SKM-1 (cell line): ENCODE measurements around the gene PER2.
"Not testable (repeated sequence)": the region's sequence is repeated elsewhere in the genome, so short reads cannot be mapped to it uniquely, and the experiment has no call there.

Experiments used
- DNase-seq: peaks from one replicate; lab custom pipeline; 2025; ENCODE audit not compliant: unreplicated experiment; lab: John Stamatoyannopoulos, UW

PER2 gene, protein sequence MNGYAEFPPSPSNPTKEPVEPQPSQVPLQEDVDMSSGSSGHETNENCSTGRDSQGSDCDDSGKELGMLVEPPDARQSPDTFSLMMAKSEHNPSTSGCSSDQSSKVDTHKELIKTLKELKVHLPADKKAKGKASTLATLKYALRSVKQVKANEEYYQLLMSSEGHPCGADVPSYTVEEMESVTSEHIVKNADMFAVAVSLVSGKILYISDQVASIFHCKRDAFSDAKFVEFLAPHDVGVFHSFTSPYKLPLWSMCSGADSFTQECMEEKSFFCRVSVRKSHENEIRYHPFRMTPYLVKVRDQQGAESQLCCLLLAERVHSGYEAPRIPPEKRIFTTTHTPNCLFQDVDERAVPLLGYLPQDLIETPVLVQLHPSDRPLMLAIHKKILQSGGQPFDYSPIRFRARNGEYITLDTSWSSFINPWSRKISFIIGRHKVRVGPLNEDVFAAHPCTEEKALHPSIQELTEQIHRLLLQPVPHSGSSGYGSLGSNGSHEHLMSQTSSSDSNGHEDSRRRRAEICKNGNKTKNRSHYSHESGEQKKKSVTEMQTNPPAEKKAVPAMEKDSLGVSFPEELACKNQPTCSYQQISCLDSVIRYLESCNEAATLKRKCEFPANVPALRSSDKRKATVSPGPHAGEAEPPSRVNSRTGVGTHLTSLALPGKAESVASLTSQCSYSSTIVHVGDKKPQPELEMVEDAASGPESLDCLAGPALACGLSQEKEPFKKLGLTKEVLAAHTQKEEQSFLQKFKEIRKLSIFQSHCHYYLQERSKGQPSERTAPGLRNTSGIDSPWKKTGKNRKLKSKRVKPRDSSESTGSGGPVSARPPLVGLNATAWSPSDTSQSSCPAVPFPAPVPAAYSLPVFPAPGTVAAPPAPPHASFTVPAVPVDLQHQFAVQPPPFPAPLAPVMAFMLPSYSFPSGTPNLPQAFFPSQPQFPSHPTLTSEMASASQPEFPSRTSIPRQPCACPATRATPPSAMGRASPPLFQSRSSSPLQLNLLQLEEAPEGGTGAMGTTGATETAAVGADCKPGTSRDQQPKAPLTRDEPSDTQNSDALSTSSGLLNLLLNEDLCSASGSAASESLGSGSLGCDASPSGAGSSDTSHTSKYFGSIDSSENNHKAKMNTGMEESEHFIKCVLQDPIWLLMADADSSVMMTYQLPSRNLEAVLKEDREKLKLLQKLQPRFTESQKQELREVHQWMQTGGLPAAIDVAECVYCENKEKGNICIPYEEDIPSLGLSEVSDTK (N-terminal part only)

GRCh38 chr2:238287737-238288649, at the start of gene PER2:
Gene PER2, minus strand, starts transcription at chr2:238288610. Its CDS starts 10,674 bp downstream, at chr2:238277936.
- peak; percentile 43 for DNase-seq

GRCh38 chr2:238337846-238338245, 49.4 kb upstream of the PER2 start:
- no peak for DNase-seq

DNA sequence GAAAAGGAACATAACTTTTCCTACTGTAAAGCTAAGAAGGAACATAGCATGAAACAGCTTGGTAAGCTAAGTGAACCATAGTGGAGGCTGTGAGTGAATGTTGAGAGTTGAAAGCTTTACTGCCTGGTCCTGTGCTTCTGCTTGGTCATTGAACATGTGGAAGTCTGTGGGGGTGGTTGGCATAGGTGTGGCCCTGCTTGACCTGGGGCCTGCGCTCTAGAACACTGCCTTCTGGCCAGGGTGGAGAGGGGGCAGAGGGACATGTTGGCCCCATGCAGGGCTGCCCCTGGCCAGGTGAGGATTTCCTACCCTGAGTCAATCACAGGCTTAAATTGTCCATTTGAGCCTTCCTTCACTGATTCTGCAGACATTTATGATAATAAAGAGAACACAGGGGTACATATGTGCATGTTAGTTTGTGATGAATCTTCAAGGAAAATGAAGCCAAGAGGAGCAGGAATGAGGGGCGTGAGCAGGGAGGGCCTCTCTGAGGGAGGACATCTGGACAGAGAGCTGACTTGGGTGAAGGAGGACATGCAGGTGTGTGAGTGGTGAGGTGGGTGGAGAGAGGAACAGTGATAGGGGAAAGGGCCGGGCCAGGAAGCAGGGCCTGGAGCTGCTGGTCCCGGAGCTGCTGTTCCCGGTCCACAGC, 48.5 kb upstream of the PER2 start:
- DNase-seq = no peak

GRCh38 chr2:238336151-238336550, 47.7 kb upstream of the PER2 start:
- DNase-seq = no peak

GRCh38 chr2:238335591-238335990, 47.2 kb upstream of the PER2 start:
- DNase-seq = not testable (repeated sequence)

DNA sequence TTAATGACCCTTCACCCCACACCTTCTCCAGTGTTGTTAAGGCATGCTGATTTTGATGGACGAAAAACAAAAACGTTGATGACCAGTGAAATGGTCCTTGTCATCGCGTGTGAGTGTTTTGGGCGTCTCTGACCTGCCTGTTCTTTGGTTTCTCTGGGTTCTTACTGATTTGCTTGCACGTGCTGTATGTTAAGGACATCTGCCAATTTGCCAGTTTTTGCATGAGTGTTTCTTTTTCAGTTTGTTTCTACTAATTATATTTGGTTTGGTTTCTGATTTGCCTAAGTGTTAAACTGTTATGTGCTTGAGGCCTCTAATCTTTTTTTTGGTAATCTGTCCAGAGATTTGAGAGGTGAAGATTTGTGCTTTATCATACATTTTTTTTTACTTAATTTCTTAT, 46.5 kb upstream of the PER2 start:
- no peak for DNase-seq

- no peak for DNase-seq
Measured at GRCh38 chr2:238331916-238332315, 43.5 kb upstream of the PER2 start.

DNA sequence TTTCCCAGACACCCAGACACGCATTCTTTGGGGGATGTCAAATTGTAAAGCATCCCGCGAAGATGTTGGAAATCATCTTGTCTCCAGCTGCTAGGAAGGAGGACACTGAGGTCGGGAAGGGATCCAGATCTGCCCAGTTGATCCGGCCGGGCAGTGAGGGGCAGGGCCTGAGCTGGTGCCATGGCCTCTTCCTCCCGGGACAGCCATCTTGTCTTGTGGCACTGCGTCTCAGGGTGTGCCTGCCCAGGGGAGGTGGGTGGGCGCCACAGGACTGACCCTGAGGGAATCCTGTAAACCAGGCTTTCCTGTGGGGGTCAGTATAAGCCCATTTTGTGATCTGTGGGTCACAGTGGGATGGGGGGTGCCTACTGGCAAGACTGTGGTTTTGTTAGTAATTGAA, 42.0 kb upstream of the PER2 start:
- no peak for DNase-seq

DNA sequence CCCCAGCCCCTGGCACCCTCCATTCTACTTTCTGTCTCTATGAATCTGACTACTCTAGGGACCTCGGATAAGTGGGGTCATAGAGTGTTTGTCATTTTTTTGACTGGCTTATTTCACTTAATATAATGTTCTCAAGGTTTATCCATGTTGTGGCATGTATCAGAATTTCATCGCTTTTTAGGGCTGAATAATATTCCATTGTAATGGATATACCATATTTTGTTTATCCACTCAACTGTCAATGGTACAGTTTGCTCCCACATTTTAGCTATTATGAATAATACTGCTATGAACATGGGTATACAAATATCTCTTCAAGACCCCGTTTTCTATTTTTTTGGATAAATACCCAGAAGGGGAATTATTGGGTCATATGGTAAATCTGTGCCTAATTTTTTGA, 39.3 kb upstream of the PER2 start:
- DNase-seq = no peak

DNA sequence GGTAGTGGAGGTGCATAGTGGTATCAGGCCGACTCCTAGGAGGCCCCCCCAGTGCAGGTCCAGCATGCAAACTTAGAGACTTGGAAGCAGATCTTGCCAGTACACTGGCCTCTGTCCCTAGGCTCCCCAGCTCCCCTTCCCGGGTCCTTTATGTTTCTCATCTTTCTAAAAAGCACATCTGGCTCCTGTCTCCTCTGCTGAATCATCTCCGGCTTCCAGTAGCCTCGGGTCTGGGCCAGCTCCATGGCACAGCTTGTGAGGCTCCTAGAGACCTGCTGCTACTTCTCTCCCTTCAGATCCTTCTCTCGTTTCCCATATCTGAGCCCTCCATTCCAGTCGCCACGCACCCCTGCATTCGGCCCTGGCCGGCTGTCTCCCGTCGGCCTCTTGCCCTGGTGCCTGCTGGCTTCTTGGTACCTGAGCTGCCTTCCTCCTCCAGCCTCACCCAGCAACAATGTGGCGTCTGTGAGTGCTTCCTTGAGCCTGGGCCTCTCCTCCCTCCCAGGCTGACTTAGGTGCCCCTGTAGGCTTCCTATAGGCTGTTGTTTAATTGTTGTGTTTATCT, 38.5 kb upstream of the PER2 start:
- DNase-seq = no peak

DNA sequence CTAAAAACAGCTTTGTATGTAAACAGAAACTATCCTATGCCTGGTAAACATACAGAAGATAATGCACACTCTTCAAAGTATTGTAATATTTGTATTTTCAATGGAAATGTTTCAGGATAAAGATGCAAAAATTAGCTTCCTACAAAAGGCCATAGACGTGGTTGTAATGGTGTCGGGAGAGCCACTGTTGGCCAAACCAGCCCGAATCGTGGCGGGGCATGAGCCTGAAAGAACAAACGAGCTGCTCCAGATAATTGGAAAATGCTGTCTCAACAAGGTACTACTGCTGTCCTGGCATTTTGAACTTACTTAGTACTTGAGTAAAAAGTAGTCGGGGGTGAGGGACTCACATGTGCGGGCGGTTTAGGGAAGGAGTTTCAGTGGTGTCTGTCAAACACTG, 37.3 kb upstream of the PER2 start:
- no peak for DNase-seq

DNA sequence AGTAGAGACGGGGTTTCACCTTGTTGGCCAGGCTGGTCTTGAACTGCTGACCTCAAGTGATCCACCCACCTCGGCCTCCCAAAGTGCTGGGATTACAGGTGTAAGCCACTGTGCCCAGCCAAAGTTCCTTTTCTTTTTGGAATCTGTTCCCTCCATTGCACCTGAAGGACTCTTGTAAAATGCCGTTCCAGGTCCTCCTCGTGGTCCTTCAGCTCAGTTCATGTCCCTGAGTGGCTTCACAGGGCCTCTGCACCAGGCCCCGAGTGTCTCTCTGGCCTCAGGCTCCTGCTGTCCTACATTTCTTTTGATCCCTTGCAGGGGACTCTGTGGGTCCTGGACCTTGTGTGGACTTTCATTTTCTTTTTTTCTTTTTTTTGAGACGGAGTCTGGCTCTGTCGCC, 35.8 kb upstream of the PER2 start:
- DNase-seq = not testable (repeated sequence)

GRCh38 chr2:238322001-238322411, 33.6 kb upstream of the PER2 start:
- DNase-seq = no peak

- no peak for DNase-seq
Measured at GRCh38 chr2:238321467-238321866, 33.1 kb upstream of the PER2 start.

- DNase-seq = no peak
Measured at GRCh38 chr2:238320648-238321281, 32.4 kb upstream of the PER2 start.

DNA sequence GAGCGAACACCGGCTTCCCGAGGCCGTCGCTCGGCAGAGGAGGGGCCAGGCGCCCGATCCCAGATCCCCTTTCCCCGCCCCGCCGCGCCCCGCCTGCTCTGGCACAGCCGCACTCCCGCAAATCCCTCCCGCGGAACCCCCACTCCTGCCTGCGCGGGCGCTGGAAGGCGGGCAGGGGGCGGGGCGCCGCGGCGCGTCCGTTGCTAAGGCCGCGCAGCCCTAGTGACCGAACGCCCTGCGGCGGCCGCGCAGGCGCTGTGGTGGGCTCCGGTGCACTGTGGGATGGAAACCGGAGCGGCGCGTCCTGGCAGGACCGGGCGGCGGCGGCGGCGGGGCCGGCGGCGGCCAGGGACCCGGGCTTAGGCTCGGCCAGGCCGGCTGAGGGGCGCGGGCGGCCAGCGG, 31.8 kb upstream of the PER2 start, which contains the start of gene TRAF3IP1:
TSS of gene TRAF3IP1 (plus strand) at position 273 of the 402 bp plus-strand sequence. CDS start 145 bp downstream, outside the sequence.
- peak; percentile 32 for DNase-seq

DNA sequence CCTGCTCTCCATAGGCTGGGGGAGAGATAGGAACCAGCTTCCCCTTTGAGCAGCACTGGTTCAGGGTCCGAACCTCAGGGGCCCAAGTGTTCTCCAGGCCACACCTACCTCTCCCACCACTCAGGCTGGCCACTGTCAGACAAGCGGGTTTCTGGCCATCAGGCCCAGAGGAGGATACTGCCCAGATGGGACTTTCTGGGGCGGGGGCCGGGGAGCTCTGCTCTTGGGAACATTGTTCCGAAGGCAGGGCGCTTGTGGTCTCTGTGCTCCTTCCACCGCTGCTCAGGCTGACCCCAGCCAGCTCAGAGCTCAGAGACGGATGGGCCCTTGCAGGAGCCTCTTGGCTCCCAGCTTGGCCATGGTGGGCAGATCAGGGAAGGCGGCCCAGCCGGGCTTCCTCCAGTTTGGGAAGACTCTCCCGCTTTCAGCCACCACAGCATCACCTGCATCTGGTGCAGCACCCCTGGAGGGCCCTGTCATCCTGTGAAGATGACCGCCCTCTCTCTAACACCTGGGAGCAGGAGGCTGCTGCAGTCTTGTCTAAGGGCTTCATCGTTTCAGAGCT, 26.7 kb upstream of the PER2 start:
- DNase-seq = no peak

DNA sequence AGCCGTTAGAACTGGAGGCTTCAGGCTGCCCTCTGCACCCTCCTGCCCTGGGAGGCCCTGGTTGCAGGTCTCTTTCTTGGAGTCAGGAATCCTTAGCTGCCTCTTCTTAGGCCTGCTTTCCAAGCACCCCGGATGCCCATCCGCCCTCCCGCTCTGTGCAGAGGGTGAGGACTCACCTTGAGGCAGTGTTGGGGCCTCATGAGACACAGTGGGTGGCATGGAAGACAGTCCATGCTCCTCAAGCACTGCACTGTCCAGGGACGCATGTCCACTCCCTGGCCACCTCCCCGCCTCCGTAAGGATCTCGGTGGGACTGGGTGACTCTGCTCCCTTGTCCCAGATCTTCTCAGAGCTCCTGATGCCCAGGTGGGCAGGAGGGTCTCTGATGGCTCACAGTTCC, 26.2 kb upstream of the PER2 start:
- no peak for DNase-seq

- no peak for DNase-seq
Measured at GRCh38 chr2:238313991-238314350, 25.6 kb upstream of the PER2 start.
